Endodermal cell (in vitro differentiated cells): ENCODE measurements around the gene MICAL1. TPM values are rescaled to one million over a fixed set of nuclear protein-coding genes. Genes with fewer than 3 reads are reported as not detected.

ENCODE experiments used
- DNase-seq: peaks from one replicate; pipeline ENCODE4 v3.0.0-alpha.2; 2017
- H3K27ac ChIP-seq: 2 replicates; pipeline ENCODE4 v1.5.1; 2013; ENCODE audit warnings: mild to moderate bottlenecking, low read depth, low read length, moderate library complexity
- H3K27me3 ChIP-seq: 2 replicates; pipeline ENCODE4 v1.6.1; 2013; ENCODE audit warnings: mild to moderate bottlenecking, low read length, moderate library complexity; ENCODE audit not compliant: insufficient read depth, control insufficient read depth, poor library complexity, severe bottlenecking
- H3K36me3 ChIP-seq: 2 replicates; pipeline ENCODE4 v1.7.0; 2013; ENCODE audit warnings: mild to moderate bottlenecking, low read length, moderate library complexity; ENCODE audit not compliant: control insufficient read depth, insufficient read depth
- H3K4me1 ChIP-seq: one replicate; pipeline ENCODE4 v1.7.0; 2013; ENCODE audit warnings: low read length; ENCODE audit not compliant: control insufficient read depth, insufficient read depth
- H3K4me3 ChIP-seq: 2 replicates; pipeline ENCODE4 v1.5.1; 2013; ENCODE audit warnings: mild to moderate bottlenecking, low read length, moderate library complexity
- H3K9ac ChIP-seq: 2 replicates; pipeline ENCODE4 v1.6.1; 2013; ENCODE audit warnings: mild to moderate bottlenecking, low read length, moderate library complexity; ENCODE audit not compliant: poor library complexity, severe bottlenecking; ENCODE audit errors: extremely low read depth
- H3K9me3 ChIP-seq: 2 replicates; pipeline ENCODE4 v1.6.1; 2013; ENCODE audit warnings: mild to moderate bottlenecking, low read length, moderate library complexity; ENCODE audit not compliant: control insufficient read depth
- H3K27ac Mint-ChIP-seq: 2 replicates; pipeline ENCODE4 v1.8.0; 2020; ENCODE audit warnings: mixed read lengths
- H3K27me3 Mint-ChIP-seq: 2 replicates; pipeline ENCODE4 v1.8.0; 2021; ENCODE audit warnings: mild to moderate bottlenecking, mixed read lengths; ENCODE audit not compliant: insufficient read depth
- H3K36me3 Mint-ChIP-seq: 2 replicates; pipeline ENCODE4 v1.8.0; 2020; ENCODE audit warnings: low read depth, mixed read lengths
- H3K4me1 Mint-ChIP-seq: 2 replicates; pipeline ENCODE4 v1.8.0; 2020; ENCODE audit warnings: mixed read lengths
- H3K4me3 Mint-ChIP-seq: 2 replicates; pipeline ENCODE4 v1.8.0; 2020; ENCODE audit warnings: mild to moderate bottlenecking, moderate library complexity, mixed read lengths
- H3K9me3 Mint-ChIP-seq: 2 replicates; pipeline ENCODE4 v1.8.0; 2020; ENCODE audit warnings: mild to moderate bottlenecking, mixed read lengths
- WGBS, 2 experiments: methylation state at CpG; one replicate each; pipeline versions ENCODE4 v1.1.5 to v1.1.7; 2013; ENCODE audit warnings: missing lambda C conversion rate in 2 of 2, mixed read lengths in 1 of 2; ENCODE audit not compliant: insufficient coverage in 1 of 2, insufficient read length in 1 of 2; 5-methylcytosine and 5-hydroxymethylcytosine counted together
- total RNA-seq, 2 donors: library from RNA; stranded (reverse); fragmentation: NEBNext Ultra II Directional in 1 of 2; extraction: Animal tissue kit (Norgen Biotek cat#: 25700) in 1 of 2; gene quantifications; 2 replicates in 1 of 2; 3 replicates in 1 of 2; pipeline ENCODE4 v1.2.1, GENCODE V29; 2021
- TF ChIP-seq, protein P1 (sequence below): fragments of 200-600 bp; sonication (generic); conservative IDR thresholded peaks from 2 replicates; pipeline ENCODE4 v1.5.0; 2021; ENCODE audit warnings: antibody characterized with exemption, mild to moderate bottlenecking

MICAL1 gene
- total RNA-seq, 2 donors from 2014 or later = 10.4 to 22.8 TPM

GRCh38 chr6:109480993-109481480, 25.5 kb upstream of the MICAL1 start:
- peaks cover 17% of the 10 kb centered on the region for H3K27me3 ChIP-seq
- H3K4me1 Mint-ChIP-seq = peaks cover 36% of the 10 kb centered on the region
- no peaks in the 10 kb centered on the region for H3K9me3 Mint-ChIP-seq
- TF ChIP-seq, protein P1, sequence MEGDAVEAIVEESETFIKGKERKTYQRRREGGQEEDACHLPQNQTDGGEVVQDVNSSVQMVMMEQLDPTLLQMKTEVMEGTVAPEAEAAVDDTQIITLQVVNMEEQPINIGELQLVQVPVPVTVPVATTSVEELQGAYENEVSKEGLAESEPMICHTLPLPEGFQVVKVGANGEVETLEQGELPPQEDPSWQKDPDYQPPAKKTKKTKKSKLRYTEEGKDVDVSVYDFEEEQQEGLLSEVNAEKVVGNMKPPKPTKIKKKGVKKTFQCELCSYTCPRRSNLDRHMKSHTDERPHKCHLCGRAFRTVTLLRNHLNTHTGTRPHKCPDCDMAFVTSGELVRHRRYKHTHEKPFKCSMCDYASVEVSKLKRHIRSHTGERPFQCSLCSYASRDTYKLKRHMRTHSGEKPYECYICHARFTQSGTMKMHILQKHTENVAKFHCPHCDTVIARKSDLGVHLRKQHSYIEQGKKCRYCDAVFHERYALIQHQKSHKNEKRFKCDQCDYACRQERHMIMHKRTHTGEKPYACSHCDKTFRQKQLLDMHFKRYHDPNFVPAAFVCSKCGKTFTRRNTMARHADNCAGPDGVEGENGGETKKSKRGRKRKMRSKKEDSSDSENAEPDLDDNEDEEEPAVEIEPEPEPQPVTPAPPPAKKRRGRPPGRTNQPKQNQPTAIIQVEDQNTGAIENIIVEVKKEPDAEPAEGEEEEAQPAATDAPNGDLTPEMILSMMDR = no peak
- H3K9me3 ChIP-seq = peaks cover 14% of the 10 kb centered on the region
- H3K36me3 ChIP-seq = peaks cover 49% of the 10 kb centered on the region
- no peak for DNase-seq
- no peak overlapping the region for H3K9ac ChIP-seq
- 96 to 98% methylated on average over 7 of the region's 7 CpGs for WGBS, 2 experiments
- peaks cover 33% of the 10 kb centered on the region for H3K36me3 Mint-ChIP-seq
- H3K4me3 Mint-ChIP-seq = peak overlapping the region; percentile 80
- H3K27ac ChIP-seq = no peak overlapping the region
- peaks cover 14% of the 10 kb centered on the region for H3K27me3 Mint-ChIP-seq
- H3K4me3 ChIP-seq = peak overlapping the region; percentile 93
- no peaks in the 10 kb centered on the region for H3K4me1 ChIP-seq
- no peak overlapping the region for H3K27ac Mint-ChIP-seq

GRCh38 chr6:109478841-109479624, 23.5 kb upstream of the MICAL1 start:
- peaks cover 48% of the 10 kb centered on the region for H3K36me3 Mint-ChIP-seq
- peak overlapping the region; percentile 58 for H3K4me3 ChIP-seq
- H3K27ac ChIP-seq = no peak overlapping the region
- H3K27me3 ChIP-seq = peaks cover 5% of the 10 kb centered on the region
- WGBS, 2 experiments = 82 to 96% methylated on average over 5 of the region's 5 CpGs
- peak overlapping the region; percentile 42 for H3K4me3 Mint-ChIP-seq
- H3K9me3 ChIP-seq = peaks cover 14% of the 10 kb centered on the region
- DNase-seq = no peak
- H3K4me1 Mint-ChIP-seq = peaks cover 39% of the 10 kb centered on the region
- H3K27ac Mint-ChIP-seq = peak overlapping the region; percentile 92
- H3K9ac ChIP-seq = no peak overlapping the region
- TF ChIP-seq, protein P1 = no peak
- peaks cover 66% of the 10 kb centered on the region for H3K36me3 ChIP-seq
- H3K27me3 Mint-ChIP-seq = peaks cover 3% of the 10 kb centered on the region
- no peaks in the 10 kb centered on the region for H3K4me1 ChIP-seq
- H3K9me3 Mint-ChIP-seq = no peaks in the 10 kb centered on the region

DNA sequence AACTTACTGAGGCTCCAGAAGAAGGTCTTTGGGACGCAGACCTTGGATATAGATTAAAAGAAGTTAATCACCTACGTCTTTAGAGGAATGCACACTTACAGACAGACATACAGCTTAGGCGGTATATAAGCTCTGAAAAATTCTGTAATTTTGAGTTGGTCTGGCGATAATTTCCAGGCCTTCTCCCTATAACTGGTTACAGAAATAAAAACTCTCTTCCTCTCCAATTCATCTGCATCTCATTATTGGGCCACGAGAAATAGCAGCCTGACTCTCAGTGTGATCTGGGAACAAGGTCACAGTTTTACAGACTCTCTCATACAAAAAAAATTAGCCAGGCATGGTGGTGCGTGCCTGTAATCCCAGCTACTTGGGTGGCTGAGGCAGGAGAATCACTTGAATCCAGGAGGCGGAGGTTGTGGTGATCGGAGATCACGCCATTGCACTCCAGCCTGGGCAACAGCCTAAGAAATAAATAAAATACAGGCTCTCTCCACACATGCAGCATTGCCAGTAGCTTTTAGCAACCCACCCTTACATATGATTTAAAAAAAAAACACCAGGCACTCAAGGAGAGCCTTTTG, 22.7 kb upstream of the MICAL1 start:
- Mint-ChIP-seq H3K4me1 (peaks cover 39% of the 10 kb centered on the region), H3K4me3 (peak overlapping the region; percentile 42), H3K9me3 (no peaks in the 10 kb centered on the region), H3K36me3 (peaks cover 55% of the 10 kb centered on the region), H3K27ac (peak overlapping the region; percentile 92), H3K27me3 (no peaks in the 10 kb centered on the region)
- Histone ChIP-seq H3K27me3 (no peaks in the 10 kb centered on the region), H3K4me1 (no peaks in the 10 kb centered on the region), H3K4me3 (peak overlapping the region; percentile 58), H3K9me3 (peaks cover 14% of the 10 kb centered on the region), H3K36me3 (peaks cover 72% of the 10 kb centered on the region), H3K27ac (no peak overlapping the region), H3K9ac (no peak overlapping the region)
- DNase-seq = no peak
- TF ChIP-seq, protein P1 = no peak
- 90 to 96% methylated on average over 6 to 9 of the region's 9 CpGs for WGBS, 2 experiments
